ENCODE data around the gene PRKCA.
A peak's percentile ranks its signal among the peaks of the same experiment; 100 is the strongest.
"Not testable (repeated sequence)": the region's sequence is repeated elsewhere in the genome, so short reads cannot be mapped to it uniquely, and the experiment has no call there.

PRKCA gene

GRCh38 chr17:66292353-66292752 is 10.1 kb upstream of the PRKCA start:
- no peak for DNase-seq

GRCh38 chr17:66296289-66296725 is 6.1 kb upstream of the PRKCA start:
- no peak for DNase-seq

- DNase-seq: not testable (repeated sequence)
Observed at GRCh38 chr17:66297443-66297842, 5.0 kb upstream of the PRKCA start.

- no peak for DNase-seq
Observed at GRCh38 chr17:66299711-66300110, 2.7 kb upstream of the PRKCA start.

- DNase-seq: no peak
Observed at GRCh38 chr17:66300956-66301355, 1.5 kb upstream of the PRKCA start.

- DNase-seq: no peak
Observed at GRCh38 chr17:66301367-66301863, 998 bp upstream of the PRKCA start.

GRCh38 chr17:66302761-66303626 is 581 bp downstream of the PRKCA start:
- peak; percentile 12 for DNase-seq

- no peak for DNase-seq
Observed at GRCh38 chr17:66304304-66305174, 2.1 kb downstream of the PRKCA start.

GRCh38 chr17:66306446-66306845 is 4.0 kb downstream of the PRKCA start:
- no peak for DNase-seq

- DNase-seq: no peak
Observed at GRCh38 chr17:66307257-66307656, 4.8 kb downstream of the PRKCA start.

- DNase-seq: no peak
Observed at GRCh38 chr17:66308856-66309255, 6.4 kb downstream of the PRKCA start.

GRCh38 chr17:66309793-66310192 is 7.4 kb downstream of the PRKCA start:
- no peak for DNase-seq

GRCh38 chr17:66310528-66311148 is 8.2 kb downstream of the PRKCA start:
- DNase-seq: no peak

GRCh38 chr17:66312912-66313311 is 10.5 kb downstream of the PRKCA start:
- DNase-seq: no peak

- no peak for DNase-seq
Observed at GRCh38 chr17:66313325-66313724, 10.9 kb downstream of the PRKCA start.

GRCh38 chr17:66313995-66314659 is 11.7 kb downstream of the PRKCA start:
- DNase-seq: no peak

- no peak for DNase-seq
Observed at GRCh38 chr17:66317629-66318028, 15.2 kb downstream of the PRKCA start.

GRCh38 chr17:66319226-66319625 is 16.8 kb downstream of the PRKCA start:
- DNase-seq: no peak

GRCh38 chr17:66322764-66323163 is 20.4 kb downstream of the PRKCA start:
- no peak for DNase-seq

- not testable (repeated sequence) for DNase-seq
Observed at GRCh38 chr17:66324381-66325004, 22.1 kb downstream of the PRKCA start.

- no peak for DNase-seq
Observed at GRCh38 chr17:66326476-66327047, 24.1 kb downstream of the PRKCA start.

GRCh38 chr17:66330646-66331037 is 28.2 kb downstream of the PRKCA start:
- no peak for DNase-seq
